GM18526 (cell line): ENCODE results near the gene IRS2.

Source experiments
- POLR2A ChIP-seq: IDR thresholded peaks from 3 replicates; pipeline ENCODE4 v1.6.1; 2011; ENCODE audit not compliant: insufficient read length; ENCODE audit errors: extremely low read depth

IRS2 gene

GRCh38 chr13:109718726-109719125 lies 67.7 kb downstream of the IRS2 start:
- no peak for TF ChIP-seq POLR2A

- TF ChIP-seq POLR2A: no peak
Observed at GRCh38 chr13:109717686-109718085, 68.7 kb downstream of the IRS2 start.

GRCh38 chr13:109715902-109716301 lies 70.5 kb downstream of the IRS2 start:
- TF ChIP-seq POLR2A: no peak

- TF ChIP-seq POLR2A: no peak
Observed at GRCh38 chr13:109713681-109714080, 72.7 kb downstream of the IRS2 start.

GRCh38 chr13:109712124-109712722 lies 74.2 kb downstream of the IRS2 start:
- TF ChIP-seq POLR2A: no peak

GRCh38 chr13:109707742-109708617 lies 78.4 kb downstream of the IRS2 start:
- TF ChIP-seq POLR2A: no peak

GRCh38 chr13:109707044-109707741 lies 79.2 kb downstream of the IRS2 start:
- TF ChIP-seq POLR2A: no peak

- TF ChIP-seq POLR2A: no peak
Observed at GRCh38 chr13:109706015-109706715, 80.2 kb downstream of the IRS2 start.

GRCh38 chr13:109704771-109705635 lies 81.4 kb downstream of the IRS2 start:
- TF ChIP-seq POLR2A: no peak

GRCh38 chr13:109703250-109703649 lies 83.1 kb downstream of the IRS2 start:
- no peak for TF ChIP-seq POLR2A
